ENCODE measurements around the gene NCOA4. TPM values are rescaled to one million over a fixed set of nuclear protein-coding genes. Genes with fewer than 3 reads are reported as not detected.
"Not testable (repeated sequence)": the region's sequence is repeated elsewhere in the genome, so short reads cannot be mapped to it uniquely, and the experiment has no call there.

The NCOA4 gene
- total RNA-seq, 1 donor from 2014 or later, result 195 TPM

GRCh38 chr10:46053534-46054434 lies 23.4 kb upstream of the NCOA4 start:
- intact Hi-C loops (cut with DNase I), result no loop called here

GRCh38 chr10:46052791-46053375 lies 22.5 kb upstream of the NCOA4 start:
- intact Hi-C loops (cut with DNase I), result no loop called here
- no peak for DNase-seq (ENCODE audit: low spot score)

More at GRCh38 chr10:46053534-46054434, 23.4 kb upstream of the NCOA4 start:
- DNase-seq (ENCODE audit: low spot score), result no peak

- intact Hi-C loops (cut with DNase I), result no loop called here
- DNase-seq (ENCODE audit: low spot score), result no peak
These were observed 21.8 kb upstream of the NCOA4 start for GRCh38 chr10:46052057-46052790.

GRCh38 chr10:46050941-46051623 lies 20.7 kb upstream of the NCOA4 start:
- DNase-seq (ENCODE audit: low spot score), result no peak
- intact Hi-C loops (cut with DNase I), result no loop called here

GRCh38 chr10:46049497-46049831 lies 19.0 kb upstream of the NCOA4 start:
- DNase-seq (ENCODE audit: low spot score); intact Hi-C loops (cut with DNase I): not testable (repeated sequence)

- intact Hi-C loops (cut with DNase I), result no loop called here
- DNase-seq (ENCODE audit: low spot score), result no peak
These were observed 17.7 kb upstream of the NCOA4 start for GRCh38 chr10:46048152-46048551.

- intact Hi-C loops (cut with DNase I), result no loop called here
- DNase-seq (ENCODE audit: low spot score), result no peak
These were observed 15.8 kb upstream of the NCOA4 start, which contains the start of gene MSMB for GRCh38 chr10:46046261-46046660. MSMB (minus strand) TSS chr10:46046269; CDS start chr10:46046237, 32 bp downstream.

GRCh38 chr10:46042527-46042926 lies 12.1 kb upstream of the NCOA4 start:
- intact Hi-C loops (cut with DNase I), result no loop called here

GRCh38 chr10:46040004-46040403 lies 9.6 kb upstream of the NCOA4 start:
- no peak for DNase-seq (ENCODE audit: low spot score)
- intact Hi-C loops (cut with DNase I), result no loop called here

More at GRCh38 chr10:46042527-46042926, 12.1 kb upstream of the NCOA4 start:
- no peak for DNase-seq (ENCODE audit: low spot score)

GRCh38 chr10:46037107-46037825 lies 6.8 kb upstream of the NCOA4 start:
- no peak for DNase-seq (ENCODE audit: low spot score)
- intact Hi-C loops (cut with DNase I), result no loop called here

- intact Hi-C loops (cut with DNase I), result no loop called here
- no peak for DNase-seq (ENCODE audit: low spot score)
These were observed 5.8 kb upstream of the NCOA4 start for GRCh38 chr10:46035923-46036849.

GRCh38 chr10:46033602-46034011 lies 3.2 kb upstream of the NCOA4 start:
- intact Hi-C loops (cut with DNase I), result no loop called here
- DNase-seq (ENCODE audit: low spot score), result no peak

GRCh38 chr10:46031648-46032532 lies 1.5 kb upstream of the NCOA4 start:
- DNase-seq (ENCODE audit: low spot score), result no peak
- intact Hi-C loops (cut with DNase I), result loop anchor here (2.0 kb wide), 1 partner anchor 59 kb away; the partner anchor contains the start of gene TIMM23

- no peak for DNase-seq (ENCODE audit: low spot score)
- intact Hi-C loops (cut with DNase I), result loop anchor here (2.0 kb wide), 1 partner anchor 57 kb away; the partner anchor contains the start of gene TIMM23
These were observed 877 bp downstream of the NCOA4 start for GRCh38 chr10:46029461-46030030.

- intact Hi-C loops (cut with DNase I), result no loop called here
- no peak for DNase-seq (ENCODE audit: low spot score)
These were observed 1.6 kb downstream of the NCOA4 start for GRCh38 chr10:46028584-46029460.

- intact Hi-C loops (cut with DNase I), result no loop called here
- no peak for DNase-seq (ENCODE audit: low spot score)
These were observed 4.3 kb downstream of the NCOA4 start for GRCh38 chr10:46026106-46026505.

Data from cardiac septum (tissue), 1 donor.